Smooth muscle cell (in vitro differentiated cells): ENCODE results near the gene PPP6R1. TPM values are rescaled to one million over a fixed set of nuclear protein-coding genes. Genes with fewer than 3 reads are reported as not detected.

ENCODE experiments used
- DNase-seq: peaks from one replicate; lab custom pipeline; 2025; ENCODE audit not compliant: unreplicated experiment; lab: John Stamatoyannopoulos, UW
- H2AFZ ChIP-seq: fragments of 200-600 bp; sonication (generic); 2 replicates; pipeline ENCODE4 v1.6.0; 2016; ENCODE audit warnings: antibody characterized with exemption, low read depth, mild to moderate bottlenecking
- H3F3A ChIP-seq: fragments of 200-600 bp; sonication (generic); 2 replicates; pipeline ENCODE4 v1.6.0; 2017; ENCODE audit warnings: antibody characterized with exemption, low read depth
- H3K27ac ChIP-seq: fragments of 200-600 bp; sonication (generic); 2 replicates; pipeline ENCODE4 v1.5.1; 2016; ENCODE audit warnings: low read depth, mild to moderate bottlenecking
- H3K27me3 ChIP-seq: fragments of 200-600 bp; sonication (generic); 2 replicates; pipeline ENCODE4 v1.6.1; 2016; ENCODE audit warnings: low read depth, mild to moderate bottlenecking
- H3K36me3 ChIP-seq: fragments of 200-600 bp; sonication (generic); 2 replicates; pipeline ENCODE4 v1.5.1; 2016; ENCODE audit warnings: low read depth
- H3K4me1 ChIP-seq: fragments of 200-600 bp; sonication (generic); 2 replicates; pipeline ENCODE4 v1.5.1; 2016; ENCODE audit warnings: low read depth
- H3K4me2 ChIP-seq: fragments of 200-600 bp; sonication (generic); 2 replicates; pipeline ENCODE4 v1.6.0; 2016; ENCODE audit warnings: mild to moderate bottlenecking
- H3K4me3 ChIP-seq: fragments of 200-600 bp; sonication (generic); 2 replicates; pipeline ENCODE4 v1.5.1; 2016; ENCODE audit warnings: mild to moderate bottlenecking
- H3K79me2 ChIP-seq: fragments of 200-600 bp; sonication (generic); 2 replicates; pipeline ENCODE4 v1.6.0; 2016; ENCODE audit warnings: low read depth, mild to moderate bottlenecking
- H3K9ac ChIP-seq: fragments of 200-600 bp; sonication (generic); 2 replicates; pipeline ENCODE4 v1.6.0; 2016; ENCODE audit warnings: low read depth
- H3K9me3 ChIP-seq: fragments of 200-600 bp; sonication (generic); replicated peaks from 2 replicates; pipeline ENCODE4 v1.5.1; 2016; ENCODE audit warnings: low read depth
- H4K20me1 ChIP-seq: fragments of 200-600 bp; sonication (generic); 2 replicates; pipeline ENCODE4 v1.6.0; 2016; ENCODE audit warnings: low read depth
- CTCF ChIP-seq: fragments of 200-600 bp; sonication (generic); IDR thresholded peaks from 2 replicates; pipeline ENCODE4 v1.5.1; 2017; ENCODE audit warnings: borderline replicate concordance, mild to moderate bottlenecking, antibody characterized with exemption; ENCODE audit not compliant: insufficient read depth, poor library complexity, severe bottlenecking
- WGBS: methylation state at CpG from one replicate; pipeline ENCODE4 v1.1.7; 2016; ENCODE audit warnings: low lambda C conversion rate; 5-methylcytosine and 5-hydroxymethylcytosine counted together
- polyA plus RNA-seq: library from polyadenylated mRNA; unstranded; fragments of >200 nt; fragmentation: Nextera tagmentation; extraction: Ambion mirVana; gene quantifications from 2 replicates; pipeline ENCODE4 v1.2.1, GENCODE V29; 2016
- total RNA-seq: library from RNA; depleted of rRNA; stranded (reverse); fragments of >200 nt; gene quantifications from 2 replicates; pipeline ENCODE4 v1.2.3, GENCODE V29; 2014

The PPP6R1 gene
- total and polyA plus RNA-seq, 2 experiments from 2014 or later: 31.1 to 58.0 TPM

GRCh38 chr19:55193481-55193880 lies 65.3 kb downstream of the PPP6R1 start:
- Histone ChIP-seq H3K4me2 (no peak overlapping the region), H3F3A (no peaks in the 10 kb centered on the region), H3K9ac (no peak overlapping the region), H3K9me3 (no peaks in the 10 kb centered on the region), H3K4me1 (no peaks in the 10 kb centered on the region), H3K4me3 (no peak overlapping the region), H3K27me3 (no peaks in the 10 kb centered on the region), H2AFZ (no peak overlapping the region), H4K20me1 (no peaks in the 10 kb centered on the region), H3K27ac (no peak overlapping the region), H3K79me2 (no peaks in the 10 kb centered on the region), H3K36me3 (no peaks in the 10 kb centered on the region)
- no peak for DNase-seq
- 89% methylated on average over 12 of the region's 12 CpGs for WGBS
- no peak for TF ChIP-seq CTCF

- no peak overlapping the region for H3K4me2 ChIP-seq
- H3K9ac ChIP-seq: no peak overlapping the region
- H3F3A ChIP-seq: no peaks in the 10 kb centered on the region
- no peak overlapping the region for H3K27ac ChIP-seq
- TF ChIP-seq CTCF: no peak
- H3K27me3 ChIP-seq: no peaks in the 10 kb centered on the region
- H3K4me1 ChIP-seq: no peaks in the 10 kb centered on the region
- WGBS: 47% methylated on average over 15 of the region's 15 CpGs
- H3K79me2 ChIP-seq: no peaks in the 10 kb centered on the region
- no peak overlapping the region for H2AFZ ChIP-seq
- no peaks in the 10 kb centered on the region for H3K9me3 ChIP-seq
- H3K4me3 ChIP-seq: no peak overlapping the region
- no peak for DNase-seq
- H4K20me1 ChIP-seq: no peaks in the 10 kb centered on the region
- no peaks in the 10 kb centered on the region for H3K36me3 ChIP-seq
Measured at GRCh38 chr19:55189403-55189835, 69.4 kb downstream of the PPP6R1 start.

- WGBS: 78% methylated on average over 8 of the region's 8 CpGs
- no peaks in the 10 kb centered on the region for H3K9me3 ChIP-seq
- DNase-seq: no peak
- H3K27ac ChIP-seq: no peak overlapping the region
- no peaks in the 10 kb centered on the region for H3K79me2 ChIP-seq
- no peak overlapping the region for H3K9ac ChIP-seq
- H3K4me3 ChIP-seq: no peak overlapping the region
- H3F3A ChIP-seq: no peaks in the 10 kb centered on the region
- TF ChIP-seq CTCF: no peak
- H3K27me3 ChIP-seq: no peaks in the 10 kb centered on the region
- H3K4me2 ChIP-seq: no peak overlapping the region
- H3K4me1 ChIP-seq: no peaks in the 10 kb centered on the region
- no peaks in the 10 kb centered on the region for H3K36me3 ChIP-seq
- H4K20me1 ChIP-seq: no peaks in the 10 kb centered on the region
- no peak overlapping the region for H2AFZ ChIP-seq
Measured at GRCh38 chr19:55188625-55189024, 70.2 kb downstream of the PPP6R1 start.

GRCh38 chr19:55186080-55186479 lies 72.7 kb downstream of the PPP6R1 start:
- TF ChIP-seq CTCF: no peak

More at GRCh38 chr19:55186080-55186479, 72.7 kb downstream of the PPP6R1 start:
- no peak for DNase-seq
- no peak overlapping the region for H3K27ac ChIP-seq
- H3K9ac ChIP-seq: no peak overlapping the region
- H3F3A ChIP-seq: no peaks in the 10 kb centered on the region
- H3K4me1 ChIP-seq: no peaks in the 10 kb centered on the region
- H3K9me3 ChIP-seq: no peaks in the 10 kb centered on the region
- no peaks in the 10 kb centered on the region for H3K36me3 ChIP-seq
- no peak overlapping the region for H3K4me2 ChIP-seq
- peaks cover 16% of the 10 kb centered on the region for H3K27me3 ChIP-seq
- H3K4me3 ChIP-seq: no peak overlapping the region
- H3K79me2 ChIP-seq: no peaks in the 10 kb centered on the region
- 82% methylated on average over 10 of the region's 12 CpGs for WGBS
- H2AFZ ChIP-seq: no peak overlapping the region
- no peaks in the 10 kb centered on the region for H4K20me1 ChIP-seq
